GM12873 (cell line): Measurements from ENCODE around the gene EBPL.

ENCODE experiments used
- CTCF ChIP-seq: IDR thresholded peaks from 2 replicates; pipeline ENCODE4 v1.5.1; 2012; ENCODE audit warnings: low read depth, mild to moderate bottlenecking, moderate library complexity, low read length, control low read depth; ENCODE audit not compliant: insufficient read depth; ENCODE audit errors: missing control alignments

Gene EBPL

GRCh38 chr13:49620170-49620621 is 71.1 kb downstream of the EBPL start:
- TF ChIP-seq CTCF = no peak

- no peak for TF ChIP-seq CTCF
These were observed 74.6 kb downstream of the EBPL start for GRCh38 chr13:49616676-49617065.

- TF ChIP-seq CTCF = no peak
These were observed 75.2 kb downstream of the EBPL start for GRCh38 chr13:49615836-49616675.
